GM10266 (cell line): ENCODE data around the gene TMEM150B.

Experiments used
- DNase-seq: peaks from one replicate; pipeline ENCODE4 v3.0.0; 2012; ENCODE audit errors: extremely low spot score
- CTCF ChIP-seq: IDR thresholded peaks from 2 replicates; pipeline ENCODE4 v1.5.1; 2012; ENCODE audit warnings: mild to moderate bottlenecking, low read depth; ENCODE audit not compliant: control insufficient read depth, insufficient read depth; ENCODE audit errors: missing control alignments

Gene TMEM150B

GRCh38 chr19:55347442-55348009, 22.4 kb upstream of the TMEM150B start:
- no peak for TF ChIP-seq CTCF
- DNase-seq = no peak

GRCh38 chr19:55346725-55347441, 21.7 kb upstream of the TMEM150B start:
- DNase-seq = no peak
- TF ChIP-seq CTCF = no peak

GRCh38 chr19:55345818-55346724, 20.9 kb upstream of the TMEM150B start:
- no peak for DNase-seq
- no peak for TF ChIP-seq CTCF

- no peak for TF ChIP-seq CTCF
- DNase-seq = no peak
Observed at GRCh38 chr19:55345101-55345817, 20.1 kb upstream of the TMEM150B start.

GRCh38 chr19:55344444-55344843, 19.3 kb upstream of the TMEM150B start:
- DNase-seq = no peak
- TF ChIP-seq CTCF = no peak

- TF ChIP-seq CTCF = no peak
- no peak for DNase-seq
Observed at GRCh38 chr19:55341595-55342531, 16.7 kb upstream of the TMEM150B start.
